Uterus (tissue), 2 donors: ENCODE measurements around the gene DNAJC30.

Source experiments
- POLR2A ChIP-seq, 2 donors: fragments of 450-650 bp; IDR thresholded peaks; one replicate each; pipeline ENCODE4 v1.6.1; 2016; ENCODE audit warnings: antibody characterized with exemption in 2 of 2, mild to moderate bottlenecking in 1 of 2, moderate library complexity in 1 of 2
- TF ChIP-seq, protein P1 (sequence below), 4 experiments: fragments of 200-600 bp in 2 of 4; fragments of 450-650 bp in 2 of 4; sonication (generic) in 2 of 4; IDR thresholded peaks; one replicate each; pipeline ENCODE4 v1.5.1; 2016 to 2019; ENCODE audit warnings: antibody characterized with exemption in 4 of 4, mild to moderate bottlenecking in 2 of 4, moderate library complexity in 1 of 4

GRCh38 chr7:73702226-73702625 lies 19.0 kb upstream of the DNAJC30 start:
- TF ChIP-seq, protein P1, sequence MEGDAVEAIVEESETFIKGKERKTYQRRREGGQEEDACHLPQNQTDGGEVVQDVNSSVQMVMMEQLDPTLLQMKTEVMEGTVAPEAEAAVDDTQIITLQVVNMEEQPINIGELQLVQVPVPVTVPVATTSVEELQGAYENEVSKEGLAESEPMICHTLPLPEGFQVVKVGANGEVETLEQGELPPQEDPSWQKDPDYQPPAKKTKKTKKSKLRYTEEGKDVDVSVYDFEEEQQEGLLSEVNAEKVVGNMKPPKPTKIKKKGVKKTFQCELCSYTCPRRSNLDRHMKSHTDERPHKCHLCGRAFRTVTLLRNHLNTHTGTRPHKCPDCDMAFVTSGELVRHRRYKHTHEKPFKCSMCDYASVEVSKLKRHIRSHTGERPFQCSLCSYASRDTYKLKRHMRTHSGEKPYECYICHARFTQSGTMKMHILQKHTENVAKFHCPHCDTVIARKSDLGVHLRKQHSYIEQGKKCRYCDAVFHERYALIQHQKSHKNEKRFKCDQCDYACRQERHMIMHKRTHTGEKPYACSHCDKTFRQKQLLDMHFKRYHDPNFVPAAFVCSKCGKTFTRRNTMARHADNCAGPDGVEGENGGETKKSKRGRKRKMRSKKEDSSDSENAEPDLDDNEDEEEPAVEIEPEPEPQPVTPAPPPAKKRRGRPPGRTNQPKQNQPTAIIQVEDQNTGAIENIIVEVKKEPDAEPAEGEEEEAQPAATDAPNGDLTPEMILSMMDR (IDR thresholded peaks at IDR 0.05), result no peak
- no peak for TF ChIP-seq POLR2A (IDR thresholded peaks at IDR 0.05)
